Heart left ventricle (tissue), 13 donors: ENCODE measurements around the gene ZNF816.

Source experiments
- POLR2A ChIP-seq, 2 donors: fragments of 450-650 bp; IDR thresholded peaks; one replicate each; pipeline ENCODE4 v1.6.1; 2017; ENCODE audit warnings: antibody characterized with exemption in 2 of 2, mild to moderate bottlenecking in 2 of 2, moderate library complexity in 2 of 2
- TF ChIP-seq, protein P1 (sequence below), 12 donors: fragments of 200-600 bp; sonication (generic) in 4 of 12; IDR thresholded peaks; one replicate each; pipeline versions ENCODE4 v1.5.0 to v1.8.0; 2018 to 2022; ENCODE audit warnings: antibody characterized with exemption in 12 of 12, mild to moderate bottlenecking in 5 of 12
- donor health status: ischemic (EF 13 %, LVEDD 7.1; RV severe dilation, severe dysfunction).
- donor health status: DM: no; HTN: yes; CAD: no.
- donor health status: DM: no; HTN: no; CAD: no.
- donor health status: ischemic (EF 25% LVEDD 6.9; RV normal size, moderate dysfunction).
- donor health status: ischemic (EF 25% LVEDD 5.7; RV mildly dilated, moderate dysfunction).
- donor health status: ischemic (EF 35%, LVEDD 5.7; RV mildly dilated, moderate dysfunction).
- donor health status: nonischemic (EF 11% LVEDD 7.7; RV severe dilation, severe dysfunction).
- donor health status: DM: yes; HTN: yes; CAD: no.
- donor health status: PGD.
- donor health status: ischemic (EF 29% LVEDD 5.4; RV normal size, mild dysfunction).
- donor health status: nonischemic (EF 23%, LVEDD 6.1; RV moderate dilation, normal function).

DNA sequence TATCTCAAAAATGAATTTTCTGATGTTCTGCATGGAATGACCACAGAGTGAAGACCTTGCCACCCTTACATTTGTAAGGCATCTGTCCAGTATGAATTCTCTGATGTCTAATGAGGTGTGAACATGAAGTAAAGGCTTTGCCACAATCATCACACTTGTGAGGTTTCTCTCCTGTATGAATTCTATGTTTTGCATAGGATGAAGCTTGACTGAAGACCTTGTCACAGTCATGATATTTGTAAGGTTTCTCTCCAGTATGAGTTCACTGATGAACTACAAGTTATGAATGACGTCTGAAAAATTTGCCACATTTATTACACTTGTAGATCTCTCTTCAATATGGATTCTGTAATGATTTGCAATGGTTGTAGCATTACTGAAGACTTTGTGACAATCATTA is 13.3 kb downstream of the ZNF816 start:
- no peak for TF ChIP-seq POLR2A (IDR thresholded peaks at IDR 0.05)
- TF ChIP-seq, protein P1, sequence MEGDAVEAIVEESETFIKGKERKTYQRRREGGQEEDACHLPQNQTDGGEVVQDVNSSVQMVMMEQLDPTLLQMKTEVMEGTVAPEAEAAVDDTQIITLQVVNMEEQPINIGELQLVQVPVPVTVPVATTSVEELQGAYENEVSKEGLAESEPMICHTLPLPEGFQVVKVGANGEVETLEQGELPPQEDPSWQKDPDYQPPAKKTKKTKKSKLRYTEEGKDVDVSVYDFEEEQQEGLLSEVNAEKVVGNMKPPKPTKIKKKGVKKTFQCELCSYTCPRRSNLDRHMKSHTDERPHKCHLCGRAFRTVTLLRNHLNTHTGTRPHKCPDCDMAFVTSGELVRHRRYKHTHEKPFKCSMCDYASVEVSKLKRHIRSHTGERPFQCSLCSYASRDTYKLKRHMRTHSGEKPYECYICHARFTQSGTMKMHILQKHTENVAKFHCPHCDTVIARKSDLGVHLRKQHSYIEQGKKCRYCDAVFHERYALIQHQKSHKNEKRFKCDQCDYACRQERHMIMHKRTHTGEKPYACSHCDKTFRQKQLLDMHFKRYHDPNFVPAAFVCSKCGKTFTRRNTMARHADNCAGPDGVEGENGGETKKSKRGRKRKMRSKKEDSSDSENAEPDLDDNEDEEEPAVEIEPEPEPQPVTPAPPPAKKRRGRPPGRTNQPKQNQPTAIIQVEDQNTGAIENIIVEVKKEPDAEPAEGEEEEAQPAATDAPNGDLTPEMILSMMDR (IDR thresholded peaks at IDR 0.05) = no peak
